SU-DHL-6 (cell line): ENCODE results near the gene STIMATE.

Experiments
- H2AFZ ChIP-seq: fragments of 200-600 bp; sonication (generic); 2 replicates; pipeline ENCODE4 v1.6.1; 2014; ENCODE audit warnings: low read depth, mild to moderate bottlenecking, moderate library complexity, mixed read lengths, antibody characterized with exemption, low read length; ENCODE audit not compliant: severe bottlenecking
- H3F3A ChIP-seq: fragments of 200-600 bp; shearing (Covaris generic); 2 replicates; pipeline ENCODE4 v1.6.0; 2016; ENCODE audit warnings: antibody characterized with exemption, mild to moderate bottlenecking; ENCODE audit not compliant: insufficient read depth
- H3K27ac ChIP-seq: fragments of 200-600 bp; sonication (generic); 2 replicates; pipeline ENCODE4 v1.5.1; 2016; ENCODE audit warnings: low read depth, mild to moderate bottlenecking, low read length, moderate library complexity, mixed read lengths
- H3K27me3 ChIP-seq: fragments of 200-600 bp; sonication (generic), shearing (Covaris generic); 2 replicates; pipeline ENCODE4 v1.6.0; 2014; ENCODE audit warnings: mild to moderate bottlenecking, low read length
- H3K36me3 ChIP-seq: fragments of 200-600 bp; sonication (generic); 2 replicates; pipeline ENCODE4 v1.6.1; 2014; ENCODE audit warnings: mild to moderate bottlenecking, low read length, mixed read lengths
- H3K4me2 ChIP-seq: fragments of 300-600, 200-600 bp; shearing (Covaris generic), sonication (generic); 2 replicates; pipeline ENCODE4 v1.6.0; 2014; ENCODE audit warnings: low read length, low read depth, mild to moderate bottlenecking; ENCODE audit not compliant: poor library complexity, severe bottlenecking
- H3K4me3 ChIP-seq: fragments of 200-600 bp; sonication (generic); 2 replicates; pipeline ENCODE4 v1.5.1; 2014; ENCODE audit warnings: antibody characterized with exemption, low read length, mild to moderate bottlenecking, mixed read lengths; ENCODE audit not compliant: insufficient read depth, poor library complexity, severe bottlenecking
- H3K79me2 ChIP-seq: fragments of 200-600 bp; sonication (generic); 2 replicates; pipeline ENCODE4 v1.6.1; 2014; ENCODE audit warnings: mild to moderate bottlenecking, low read length, moderate library complexity; ENCODE audit not compliant: insufficient read depth
- H3K9ac ChIP-seq: fragments of 200-600 bp; sonication (generic); 2 replicates; pipeline ENCODE4 v1.7.0; 2014; ENCODE audit warnings: mild to moderate bottlenecking, low read length
- H3K9me2 ChIP-seq: fragments of 200-600 bp; sonication (generic); replicated peaks from 2 replicates; pipeline ENCODE4 v1.6.1; 2014; ENCODE audit warnings: low read length; ENCODE audit not compliant: insufficient read depth
- H3K9me3 ChIP-seq: fragments of 200-600 bp; sonication (generic); 2 replicates; pipeline ENCODE4 v1.6.1; 2014; ENCODE audit warnings: low read length, mixed read lengths; ENCODE audit not compliant: insufficient read depth
- H4K20me1 ChIP-seq: fragments of 200-600 bp; sonication (generic); 2 replicates; pipeline ENCODE4 v1.6.1; 2014; ENCODE audit warnings: low read depth, mild to moderate bottlenecking, antibody characterized with exemption, low read length, moderate library complexity, mixed read lengths
- CTCF ChIP-seq: fragments of 200-600 bp; sonication (generic); IDR thresholded peaks from one replicate; pipeline ENCODE4 v1.5.1; 2017; ENCODE audit warnings: antibody characterized with exemption, mild to moderate bottlenecking, low read length, moderate library complexity; ENCODE audit not compliant: insufficient read depth, poor library complexity, severe bottlenecking
- EZH2phosphoT487 ChIP-seq: fragments of 200-600 bp; sonication (generic), shearing (Covaris generic); conservative IDR thresholded peaks from 2 replicates; pipeline ENCODE4 v1.6.1; 2018; ENCODE audit warnings: mild to moderate bottlenecking, antibody characterized with exemption, low read length, moderate library complexity, mixed read lengths

STIMATE gene

GRCh38 chr3:52792961-52793695 is 104.2 kb downstream of the STIMATE start:
- Histone ChIP-seq H3K9me3 (no peaks in the 10 kb centered on the region), H3K9me2 (no peaks in the 10 kb centered on the region), H3K4me2 (no peak overlapping the region), H3F3A (no peaks in the 10 kb centered on the region), H2AFZ (no peak overlapping the region), H4K20me1 (no peaks in the 10 kb centered on the region), H3K79me2 (no peaks in the 10 kb centered on the region), H3K9ac (no peak overlapping the region), H3K27me3 (no peaks in the 10 kb centered on the region), H3K36me3 (no peaks in the 10 kb centered on the region), H3K4me3 (no peak overlapping the region), H3K27ac (no peak overlapping the region)
- TF ChIP-seq EZH2phosphoT487 (no peak), CTCF (no peak)

- TF ChIP-seq CTCF (no peak), EZH2phosphoT487 (no peak)
- Histone ChIP-seq H3K4me2 (no peak overlapping the region), H4K20me1 (no peaks in the 10 kb centered on the region), H3F3A (no peaks in the 10 kb centered on the region), H3K79me2 (no peaks in the 10 kb centered on the region), H3K9me2 (no peaks in the 10 kb centered on the region), H3K36me3 (no peaks in the 10 kb centered on the region), H3K9me3 (no peaks in the 10 kb centered on the region), H3K4me3 (no peak overlapping the region), H3K27ac (no peak overlapping the region), H3K27me3 (no peaks in the 10 kb centered on the region), H3K9ac (no peak overlapping the region), H2AFZ (no peak overlapping the region)
These were observed 104.9 kb downstream of the STIMATE start for GRCh38 chr3:52792413-52792812.

- Histone ChIP-seq H3K4me2 (no peak overlapping the region), H3K9ac (no peak overlapping the region), H3K9me2 (no peaks in the 10 kb centered on the region), H4K20me1 (no peaks in the 10 kb centered on the region), H3K9me3 (no peaks in the 10 kb centered on the region), H3K4me3 (no peak overlapping the region), H3F3A (no peaks in the 10 kb centered on the region), H3K27ac (no peak overlapping the region), H3K79me2 (no peaks in the 10 kb centered on the region), H2AFZ (no peak overlapping the region), H3K36me3 (no peaks in the 10 kb centered on the region), H3K27me3 (no peaks in the 10 kb centered on the region)
- TF ChIP-seq EZH2phosphoT487 (no peak), CTCF (no peak)
These were observed 105.4 kb downstream of the STIMATE start for GRCh38 chr3:52791928-52792327.
